Measurements from ENCODE around the gene DDHD1.
"Not testable (repeated sequence)": the region's sequence is repeated elsewhere in the genome, so short reads cannot be mapped to it uniquely, and the experiment has no call there.

- TF ChIP-seq POLR2A, CTCF (IDR thresholded peaks at IDR 0.05): not testable (repeated sequence)
These were observed 31.7 kb downstream of the DDHD1 start for GRCh38 chr14:53121419-53121818.

All from adrenal gland (tissue), 5 donors.